AG04449 (cell line): ENCODE results near the gene LITAF.

Experiments used
- CTCF ChIA-PET: fragments of 350-600 bp; formaldehyde crosslinking; extraction: SDS; loops from one replicate; lab custom pipeline; 2021; ENCODE audit warnings: antibody characterized with exemption; lab: Yijun Ruan, JAX
- POLR2A ChIA-PET: fragments of 400-600, 350-600 bp; formaldehyde crosslinking; extraction: SDS; loops from one replicate; lab custom pipeline; 2020; ENCODE audit warnings: antibody characterized with exemption, inconsistent platforms; lab: Yijun Ruan, JAX
- DNase-seq: peaks from one replicate; pipeline ENCODE4 v3.0.0-alpha.2; 2010; ENCODE audit warnings: low read depth, low spot score
- H3K4me3 ChIP-seq: 2 replicates; pipeline ENCODE4 v1.5.1; 2011; ENCODE audit warnings: low read depth, mild to moderate bottlenecking, control low read depth, low read length
- CTCF ChIP-seq: IDR thresholded peaks from one replicate; pipeline ENCODE4 v1.5.1; 2011; ENCODE audit warnings: mild to moderate bottlenecking, moderate library complexity, low read length, control low read depth, inconsistent platforms; ENCODE audit not compliant: insufficient read depth; ENCODE audit errors: missing control alignments

The LITAF gene

GRCh38 chr16:11619327-11619851, 32.7 kb upstream of the LITAF start:
- DNase-seq, result no peak
- CTCF ChIA-PET, result no interaction called here
- POLR2A ChIA-PET, result no interaction called here
- TF ChIP-seq CTCF, result no peak
- H3K4me3 ChIP-seq, result no peak overlapping the region

- ChIA-PET POLR2A (no interaction called here), CTCF (no interaction called here)
- no peak for DNase-seq
- no peak for TF ChIP-seq CTCF
- no peak overlapping the region for H3K4me3 ChIP-seq
Measured at GRCh38 chr16:11618107-11618717, 31.5 kb upstream of the LITAF start.

- POLR2A ChIA-PET, result interaction anchor here (0.7 kb wide), 1 partner anchor 25 kb away, joined by 3 read pairs; no protein-coding TSS in a partner anchor
Measured at GRCh38 chr16:11615748-11616447, 29.2 kb upstream of the LITAF start.

GRCh38 chr16:11614587-11615175, 28.0 kb upstream of the LITAF start:
- ChIA-PET CTCF (interaction anchor here (1.2 kb wide), 1 partner anchor 54 kb away, joined by 3 read pairs; no protein-coding TSS in a partner anchor), POLR2A (no interaction called here)
- no peak for TF ChIP-seq CTCF
- no peak overlapping the region for H3K4me3 ChIP-seq
- no peak for DNase-seq

More at GRCh38 chr16:11615748-11616447, 29.2 kb upstream of the LITAF start:
- no peak overlapping the region for H3K4me3 ChIP-seq
- DNase-seq, result no peak
- TF ChIP-seq CTCF, result no peak
- CTCF ChIA-PET, result no interaction called here

GRCh38 chr16:11613381-11614303, 26.9 kb upstream of the LITAF start:
- ChIA-PET CTCF (interaction anchor here (1.2 kb wide), 1 partner anchor 53 kb away, joined by 3 read pairs; no protein-coding TSS in a partner anchor), POLR2A (no interaction called here)
- TF ChIP-seq CTCF, result no peak
- H3K4me3 ChIP-seq, result no peak overlapping the region
- no peak for DNase-seq
